GM23338 (cell line): ENCODE data around the gene TRAF3IP3. TPM values are rescaled to one million over a fixed set of nuclear protein-coding genes. Genes with fewer than 3 reads are reported as not detected.
"Not testable (repeated sequence)": the region's sequence is repeated elsewhere in the genome, so short reads cannot be mapped to it uniquely, and the experiment has no call there.

ENCODE experiments used
- ATAC-seq: fragments of 200-7000 bp; cut with Tn5 transposase; 3 replicates; pipeline ENCODE4 v1.9.1; 2020
- DNase-seq: peaks from one replicate; pipeline ENCODE4 v3.0.0-alpha.2; 2015; ENCODE audit warnings: low spot score
- H2AFZ ChIP-seq: fragments of 200-600 bp; sonication (generic); 2 replicates; pipeline ENCODE4 v1.8.0; 2016; ENCODE audit warnings: antibody characterized with exemption, mild to moderate bottlenecking, moderate library complexity
- H3F3A ChIP-seq: fragments of 200-600 bp; sonication (generic); replicated peaks from 2 replicates; pipeline ENCODE4 v1.8.0; 2017; ENCODE audit warnings: antibody characterized with exemption, mixed run types, low read depth
- H3K27ac ChIP-seq: fragments of 200-600 bp; sonication (generic); 2 replicates; pipeline ENCODE4 v1.6.1; 2016; ENCODE audit warnings: low read depth
- H3K27me3 ChIP-seq: fragments of 200-600 bp; sonication (generic); 2 replicates; pipeline ENCODE4 v1.8.0; 2016; ENCODE audit warnings: mild to moderate bottlenecking, mixed run types, moderate library complexity; ENCODE audit not compliant: insufficient read depth
- H3K36me3 ChIP-seq: fragments of 200-600 bp; sonication (generic); 2 replicates; pipeline ENCODE4 v1.8.0; 2016; ENCODE audit warnings: mild to moderate bottlenecking; ENCODE audit not compliant: insufficient read depth
- H3K4me1 ChIP-seq: fragments of 200-600 bp; sonication (generic); 2 replicates; pipeline ENCODE4 v1.8.0; 2016; ENCODE audit warnings: mild to moderate bottlenecking, moderate library complexity; ENCODE audit not compliant: insufficient read depth
- H3K4me2 ChIP-seq: fragments of 200-600 bp; sonication (generic); 2 replicates; pipeline ENCODE4 v1.7.1; 2017; ENCODE audit warnings: mixed run types
- H3K4me3 ChIP-seq: fragments of 200-600 bp; sonication (generic); 2 replicates; pipeline ENCODE4 v1.6.1; 2016; ENCODE audit warnings: mixed run types
- H3K79me2 ChIP-seq: fragments of 200-600 bp; sonication (generic); replicated peaks from 2 replicates; pipeline ENCODE4 v1.8.0; 2017; ENCODE audit warnings: mild to moderate bottlenecking; ENCODE audit not compliant: insufficient read depth
- H3K9me2 ChIP-seq: fragments of 200-600 bp; sonication (generic); 2 replicates; pipeline ENCODE4 v1.8.0; 2017; ENCODE audit not compliant: insufficient read depth
- H4K20me1 ChIP-seq: fragments of 200-600 bp; sonication (generic); replicated peaks from 2 replicates; pipeline ENCODE4 v1.8.0; 2017; ENCODE audit warnings: mild to moderate bottlenecking; ENCODE audit not compliant: insufficient read depth
- H3K27ac Mint-ChIP-seq: 2 replicates; pipeline ENCODE4 v1.8.0; 2020; ENCODE audit warnings: inconsistent platforms, mild to moderate bottlenecking, moderate library complexity, mixed read lengths
- H3K27me3 Mint-ChIP-seq: 3 replicates; pipeline ENCODE4 v1.8.0; 2022; ENCODE audit warnings: low read depth, mild to moderate bottlenecking, moderate library complexity, mixed read lengths, inconsistent platforms; ENCODE audit not compliant: insufficient read depth, poor library complexity
- H3K36me3 Mint-ChIP-seq: 3 replicates; pipeline ENCODE4 v1.8.0; 2021; ENCODE audit warnings: low read depth, mild to moderate bottlenecking, inconsistent platforms, moderate library complexity, mixed read lengths
- H3K4me1 Mint-ChIP-seq: 3 replicates; pipeline ENCODE4 v1.8.0; 2020; ENCODE audit warnings: mild to moderate bottlenecking, inconsistent platforms, mixed read lengths
- H3K4me3 Mint-ChIP-seq: 3 replicates; pipeline ENCODE4 v1.8.0; 2021; ENCODE audit warnings: moderate library complexity, mild to moderate bottlenecking, inconsistent platforms, mixed read lengths
- H3K9me3 Mint-ChIP-seq: 3 replicates; pipeline ENCODE4 v1.8.0; 2020; ENCODE audit warnings: moderate library complexity, mild to moderate bottlenecking, inconsistent platforms, mixed read lengths
- CREB1 ChIP-seq: fragments of 250-450 bp; sonication (Bioruptor Pico); IDR thresholded peaks from 2 replicates; pipeline ENCODE4 v1.5.0; 2020; ENCODE audit warnings: low read depth, mild to moderate bottlenecking, moderate library complexity
- CTCF ChIP-seq, 2 experiments: fragments of 200-600 bp in 1 of 2; sonication (generic) in 1 of 2; conservative IDR thresholded peaks; 2 replicates each; pipeline versions ENCODE4 v1.5.1 to v1.6.1; 2016 to 2017; ENCODE audit warnings: antibody characterized with exemption in 2 of 2, low read depth in 2 of 2, mild to moderate bottlenecking in 2 of 2, moderate library complexity in 1 of 2
- NANOG ChIP-seq: IDR thresholded peaks from 2 replicates; pipeline ENCODE4 v1.6.1; 2016; ENCODE audit warnings: antibody characterized with exemption, borderline replicate concordance
- REST ChIP-seq: IDR thresholded peaks from one replicate; pipeline ENCODE4 v1.6.1; 2018; ENCODE audit warnings: antibody characterized with exemption; ENCODE audit not compliant: unreplicated experiment
- polyA plus RNA-seq: library from polyadenylated mRNA; unstranded; fragments of >200 nt; fragmentation: Nextera tagmentation; extraction: Ambion mirVana; gene quantifications from 2 replicates; pipeline ENCODE4 v1.2.1, GENCODE V29; 2016
- total RNA-seq: library from RNA; depleted of rRNA; stranded (reverse); fragments of >200 nt; shearing (Covaris generic); gene quantifications from 2 replicates; pipeline ENCODE4 v1.2.3, GENCODE V29; 2014

Gene TRAF3IP3
- total and polyA plus RNA-seq, 2 experiments from 2014 or later: not detected

- H3K36me3 ChIP-seq, H3K4me2 ChIP-seq, H3K4me1 ChIP-seq, H3K4me3 ChIP-seq, H2AFZ ChIP-seq, H4K20me1 ChIP-seq, H3K9me3 Mint-ChIP-seq, H3F3A ChIP-seq, H3K4me3 Mint-ChIP-seq, H3K27me3 ChIP-seq, H3K79me2 ChIP-seq, H3K27me3 Mint-ChIP-seq, H3K27ac Mint-ChIP-seq, H3K27ac ChIP-seq, H3K4me1 Mint-ChIP-seq, DNase-seq, H3K9me2 ChIP-seq, ATAC-seq: not testable (repeated sequence)
- H3K36me3 Mint-ChIP-seq: peaks cover 18% of the 10 kb centered on the region; the same call in 2 of the 3 replicates
Measured at GRCh38 chr1:209793711-209794110, 37.9 kb downstream of the TRAF3IP3 start.

- Histone ChIP-seq H4K20me1 (no peaks in the 10 kb centered on the region; the same call in 1 of the 2 replicates), H3K79me2 (no peaks in the 10 kb centered on the region), H3K27ac (no peak overlapping the region), H3K27me3 (no peaks in the 10 kb centered on the region), H3K4me1 (no peaks in the 10 kb centered on the region), H3F3A (no peaks in the 10 kb centered on the region), H3K9me2 (no peaks in the 10 kb centered on the region), H3K36me3 (peaks cover 7% of the 10 kb centered on the region), H3K4me2 (no peak overlapping the region), H3K4me3 (no peak overlapping the region), H2AFZ (no peak overlapping the region)
- peak overlapping the region; percentile 81; the same call in 1 of the 2 replicates for H3K27ac Mint-ChIP-seq
- peaks cover 8% of the 10 kb centered on the region for H3K4me1 Mint-ChIP-seq
- peak; percentile 62 for DNase-seq
- no peak overlapping the region for H3K4me3 Mint-ChIP-seq
- peaks cover 18% of the 10 kb centered on the region; the same call in 2 of the 3 replicates for H3K36me3 Mint-ChIP-seq
- no peaks in the 10 kb centered on the region for H3K27me3 Mint-ChIP-seq
- TF ChIP-seq NANOG: no peak
- peak; percentile 54 to 55 for TF ChIP-seq CTCF (conservative IDR thresholded peaks at IDR 0.05; ENCODE audit: low read depth in 2 of 2)
- H3K9me3 Mint-ChIP-seq: no peaks in the 10 kb centered on the region
- ATAC-seq: peak; percentile 91
Measured at GRCh38 chr1:209797978-209798639, 42.3 kb downstream of the TRAF3IP3 start.

GRCh38 chr1:209800984-209801834, 45.4 kb downstream of the TRAF3IP3 start:
- no peaks in the 10 kb centered on the region for H3K36me3 Mint-ChIP-seq
- no peaks in the 10 kb centered on the region for H3F3A ChIP-seq
- no peak overlapping the region for H2AFZ ChIP-seq
- H3K79me2 ChIP-seq: peaks cover 11% of the 10 kb centered on the region
- no peaks in the 10 kb centered on the region for H3K9me3 Mint-ChIP-seq
- ATAC-seq: no peak
- H3K4me2 ChIP-seq: no peak overlapping the region
- peaks cover 2% of the 10 kb centered on the region for H3K27me3 Mint-ChIP-seq
- H3K27ac ChIP-seq: no peak overlapping the region
- DNase-seq: no peak
- no peaks in the 10 kb centered on the region for H3K36me3 ChIP-seq
- H3K4me1 Mint-ChIP-seq: peaks cover 18% of the 10 kb centered on the region
- H3K4me3 Mint-ChIP-seq: no peak overlapping the region
- no peaks in the 10 kb centered on the region for H3K27me3 ChIP-seq
- no peaks in the 10 kb centered on the region for H3K9me2 ChIP-seq
- no peak overlapping the region for H3K4me3 ChIP-seq
- peaks cover 5% of the 10 kb centered on the region; the same call in 1 of the 2 replicates for H3K4me1 ChIP-seq
- H3K27ac Mint-ChIP-seq: no peak overlapping the region
- H4K20me1 ChIP-seq: no peaks in the 10 kb centered on the region; the same call in none of the 2 replicates
- TF ChIP-seq CREB1 (CRISPR knock-in tag) (no peak), REST (no peak), NANOG (no peak)
